AG04449 (cell line): Measurements from ENCODE around the gene GFOD1.

Source experiments
- CTCF ChIA-PET: fragments of 350-600 bp; formaldehyde crosslinking; extraction: SDS; loops from one replicate; lab custom pipeline; 2021; ENCODE audit warnings: antibody characterized with exemption; lab: Yijun Ruan, JAX
- POLR2A ChIA-PET: fragments of 400-600, 350-600 bp; formaldehyde crosslinking; extraction: SDS; loops from one replicate; lab custom pipeline; 2020; ENCODE audit warnings: antibody characterized with exemption, inconsistent platforms; lab: Yijun Ruan, JAX
- DNase-seq: peaks from one replicate; pipeline ENCODE4 v3.0.0-alpha.2; 2010; ENCODE audit warnings: low read depth, low spot score
- H3K4me3 ChIP-seq: 2 replicates; pipeline ENCODE4 v1.5.1; 2011; ENCODE audit warnings: low read depth, mild to moderate bottlenecking, control low read depth, low read length
- TF ChIP-seq, protein P1 (sequence below): IDR thresholded peaks from one replicate; pipeline ENCODE4 v1.5.1; 2011; ENCODE audit warnings: mild to moderate bottlenecking, moderate library complexity, low read length, control low read depth, inconsistent platforms; ENCODE audit not compliant: insufficient read depth; ENCODE audit errors: missing control alignments

GFOD1 gene, protein sequence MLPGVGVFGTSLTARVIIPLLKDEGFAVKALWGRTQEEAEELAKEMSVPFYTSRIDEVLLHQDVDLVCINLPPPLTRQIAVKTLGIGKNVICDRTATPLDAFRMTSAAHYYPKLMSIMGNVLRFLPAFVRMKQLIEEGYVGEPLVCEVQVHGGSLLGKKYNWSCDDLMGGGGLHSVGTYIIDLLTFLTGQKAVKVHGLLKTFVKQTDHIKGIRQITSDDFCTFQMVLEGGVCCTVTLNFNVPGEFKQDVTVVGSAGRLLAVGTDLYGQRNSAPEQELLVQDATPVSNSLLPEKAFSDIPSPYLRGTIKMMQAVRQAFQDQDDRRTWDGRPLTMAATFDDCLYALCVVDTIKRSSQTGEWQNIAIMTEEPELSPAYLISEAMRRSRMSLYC

DNA sequence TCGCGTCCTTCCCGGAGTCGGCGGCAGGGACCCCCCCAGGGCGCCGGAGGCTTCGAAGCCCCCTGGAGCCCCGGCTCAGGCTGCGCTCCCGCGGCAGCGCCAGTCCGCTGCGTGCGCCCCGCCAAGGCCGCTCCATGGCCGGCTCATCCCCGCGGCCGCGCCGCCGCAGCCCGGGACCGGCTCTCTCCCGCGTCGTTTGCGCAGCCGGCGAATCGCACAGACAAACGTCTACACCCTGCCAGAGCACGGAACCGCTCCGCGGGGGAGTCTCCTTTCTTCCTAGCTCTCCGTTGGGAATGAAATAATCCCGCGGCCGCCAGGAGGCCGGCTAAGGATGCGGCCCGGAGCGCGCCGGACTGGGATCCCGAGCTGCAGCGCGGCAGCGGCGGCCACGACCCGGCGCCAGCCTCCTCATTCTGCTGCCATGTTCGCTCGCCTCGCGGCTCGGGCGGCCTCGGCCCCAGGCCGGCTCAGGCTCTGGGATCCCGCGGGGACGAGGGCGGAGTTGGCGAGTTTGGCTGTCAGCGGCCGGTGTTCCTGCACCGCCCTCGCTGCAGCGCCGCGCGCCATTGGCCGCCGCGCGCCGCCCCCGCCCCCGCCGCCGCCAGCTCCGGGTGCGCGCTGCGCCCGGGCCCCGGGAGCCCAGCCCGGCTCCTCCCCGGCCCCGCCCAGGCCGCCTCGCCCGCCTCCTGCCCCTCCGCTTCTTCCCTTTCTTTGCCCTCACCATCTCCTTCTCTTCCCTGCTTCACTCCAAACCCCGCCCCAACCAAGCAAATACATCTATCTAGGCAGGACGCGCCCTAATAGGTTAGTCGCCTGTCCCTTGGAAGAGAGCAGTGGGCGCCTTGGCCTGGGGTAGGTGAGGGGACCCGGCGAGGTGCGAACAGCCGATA, at the start of gene GFOD1:
Gene GFOD1 (minus strand): TSS at position 479 of the 893 bp plus-strand sequence. CDS start 710 bp downstream, outside the sequence.
- TF ChIP-seq, protein P1, sequence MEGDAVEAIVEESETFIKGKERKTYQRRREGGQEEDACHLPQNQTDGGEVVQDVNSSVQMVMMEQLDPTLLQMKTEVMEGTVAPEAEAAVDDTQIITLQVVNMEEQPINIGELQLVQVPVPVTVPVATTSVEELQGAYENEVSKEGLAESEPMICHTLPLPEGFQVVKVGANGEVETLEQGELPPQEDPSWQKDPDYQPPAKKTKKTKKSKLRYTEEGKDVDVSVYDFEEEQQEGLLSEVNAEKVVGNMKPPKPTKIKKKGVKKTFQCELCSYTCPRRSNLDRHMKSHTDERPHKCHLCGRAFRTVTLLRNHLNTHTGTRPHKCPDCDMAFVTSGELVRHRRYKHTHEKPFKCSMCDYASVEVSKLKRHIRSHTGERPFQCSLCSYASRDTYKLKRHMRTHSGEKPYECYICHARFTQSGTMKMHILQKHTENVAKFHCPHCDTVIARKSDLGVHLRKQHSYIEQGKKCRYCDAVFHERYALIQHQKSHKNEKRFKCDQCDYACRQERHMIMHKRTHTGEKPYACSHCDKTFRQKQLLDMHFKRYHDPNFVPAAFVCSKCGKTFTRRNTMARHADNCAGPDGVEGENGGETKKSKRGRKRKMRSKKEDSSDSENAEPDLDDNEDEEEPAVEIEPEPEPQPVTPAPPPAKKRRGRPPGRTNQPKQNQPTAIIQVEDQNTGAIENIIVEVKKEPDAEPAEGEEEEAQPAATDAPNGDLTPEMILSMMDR: peak; percentile 6
- POLR2A ChIA-PET: interaction anchor here (0.9 to 1.3 kb wide), 4 partner anchors 11 to 132 kb away, joined by 3 to 5 read pairs (median 3); partner anchors contain the start of genes NOL7 and SIRT5
- peak within 1 kb of the TSS; percentile 68 for H3K4me3 ChIP-seq
- no peak for DNase-seq
- CTCF ChIA-PET: interaction anchor here (1.0 to 1.4 kb wide), 6 partner anchors 51 to 157 kb away, joined by 3 to 6 read pairs (median 3); partner anchors contain the start of gene SIRT5

DNA sequence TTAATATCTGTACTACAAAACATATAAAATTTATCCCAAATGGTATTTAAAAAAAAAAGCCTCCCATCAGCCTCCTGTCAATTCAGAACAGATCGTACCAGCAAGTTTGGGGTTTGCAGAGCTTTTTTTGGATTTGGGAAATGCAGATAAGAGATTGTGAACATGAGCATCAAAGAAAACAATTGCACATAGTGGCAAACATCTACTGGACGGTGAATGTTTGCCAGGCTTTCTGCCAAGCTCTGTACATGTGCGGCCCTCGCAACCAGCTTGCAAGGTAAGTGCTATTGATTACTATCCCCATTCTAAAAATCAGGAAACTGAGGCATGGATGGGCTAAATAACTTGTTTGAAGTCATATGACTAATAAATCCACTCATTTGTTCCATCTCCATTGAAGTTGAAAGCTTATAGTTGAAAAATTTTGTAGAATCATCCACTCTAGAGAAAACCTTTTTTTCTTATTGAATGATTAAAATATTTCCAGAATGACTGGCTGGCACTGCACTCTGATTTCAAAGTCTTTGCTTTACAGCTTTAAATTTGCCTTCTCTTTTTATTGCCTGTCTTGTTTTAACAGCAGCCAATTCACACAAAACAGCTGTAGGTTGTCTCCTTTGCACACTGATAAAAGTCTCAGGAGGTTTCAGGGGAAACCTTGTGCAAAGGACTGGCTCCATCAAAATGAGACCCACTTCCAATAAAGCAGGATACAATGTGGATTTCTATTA, 49.6 kb upstream of the GFOD1 start:
- CTCF ChIA-PET: interaction anchor here (0.8 to 7.7 kb wide), 14 partner anchors 8 to 205 kb away, joined by 3 to 141 read pairs (median 6); partner anchors contain the start of genes SIRT5 and TBC1D7
- no peak for DNase-seq
- H3K4me3 ChIP-seq: no peak overlapping the region
- POLR2A ChIA-PET: interaction anchor here (0.8 kb wide), 1 partner anchor 83 kb away, joined by 4 read pairs; no protein-coding TSS in a partner anchor
- TF ChIP-seq, protein P1: no peak

DNA sequence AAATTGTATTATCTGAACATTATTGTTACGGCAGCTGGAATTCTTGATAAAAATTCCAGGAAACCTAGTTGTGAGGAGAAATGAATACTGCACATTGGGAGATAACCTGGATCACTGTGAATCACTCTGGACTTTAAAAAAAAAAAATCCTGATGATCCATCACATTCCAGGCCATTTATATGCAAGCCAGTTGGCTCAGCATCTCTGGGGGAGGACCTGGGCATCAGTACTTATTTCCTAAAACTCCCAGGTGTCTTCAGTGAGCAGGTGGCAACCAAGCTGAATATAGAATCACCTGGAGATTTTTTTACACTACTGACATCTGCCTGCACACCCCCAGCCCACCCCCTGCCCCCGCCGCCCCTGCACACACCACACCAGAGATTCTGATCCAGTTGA, 47.9 kb upstream of the GFOD1 start:
- ChIA-PET CTCF (interaction anchor here (1.0 to 7.7 kb wide), 4 partner anchors 39 to 203 kb away, joined by 4 to 141 read pairs (median 19); partner anchors contain the start of genes SIRT5 and TBC1D7), POLR2A (no interaction called here)
- no peak for DNase-seq
- TF ChIP-seq, protein P1: no peak
- H3K4me3 ChIP-seq: no peak overlapping the region

DNA sequence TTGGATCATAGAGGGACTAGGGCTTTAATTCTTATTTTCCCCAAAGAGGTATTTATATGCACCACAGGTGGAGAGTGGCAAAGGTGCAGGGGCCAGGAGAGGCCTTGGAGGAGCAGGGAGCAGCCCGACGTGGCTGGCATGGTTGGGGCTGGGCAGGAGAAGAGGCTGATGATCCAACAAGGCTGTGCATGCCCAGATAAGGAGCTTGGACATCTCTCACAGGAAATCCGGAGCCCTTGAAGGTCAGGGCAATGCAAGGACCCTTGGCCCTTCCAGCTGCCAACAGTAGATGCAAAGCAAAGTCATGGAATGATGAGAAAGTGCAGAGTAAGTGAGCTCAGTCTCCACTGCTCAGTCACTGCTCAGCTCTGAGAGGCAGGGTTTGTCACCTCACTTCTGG, 47.1 kb upstream of the GFOD1 start:
- DNase-seq: no peak
- ChIA-PET POLR2A (no interaction called here), CTCF (interaction anchor here (1.0 to 7.7 kb wide), 3 partner anchors 40 to 203 kb away, joined by 4 to 141 read pairs (median 5); partner anchors contain the start of genes SIRT5 and TBC1D7)
- TF ChIP-seq, protein P1: no peak
- no peak overlapping the region for H3K4me3 ChIP-seq

DNA sequence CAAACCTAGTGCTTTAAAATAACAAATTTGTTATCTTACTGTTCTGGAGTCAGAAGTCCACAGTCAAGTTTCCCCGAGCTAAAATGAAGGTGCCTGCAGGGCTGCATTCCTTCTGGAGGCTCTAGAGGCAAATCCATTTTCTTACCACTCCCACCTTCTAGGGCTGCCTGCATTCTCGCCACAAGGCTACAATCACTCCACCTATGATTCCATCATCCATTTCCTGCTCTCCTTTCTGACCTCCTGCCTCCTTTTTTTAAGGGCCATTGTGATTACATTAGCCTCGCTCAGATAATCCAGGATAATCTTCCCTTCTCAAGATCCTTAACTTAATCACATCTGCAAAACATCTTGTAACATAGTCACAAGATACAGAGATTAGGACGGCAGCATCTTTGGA, 44.6 kb upstream of the GFOD1 start:
- no peak overlapping the region for H3K4me3 ChIP-seq
- ChIA-PET POLR2A (no interaction called here), CTCF (interaction anchor here (0.8 kb wide), 1 partner anchor 37 kb away, joined by 3 read pairs; no protein-coding TSS in a partner anchor)
- TF ChIP-seq, protein P1: no peak
- no peak for DNase-seq
